ENCODE data around the gene PDZD4.
A peak's percentile ranks its signal among the peaks of the same experiment; 100 is the strongest.

PDZD4 gene

DNA sequence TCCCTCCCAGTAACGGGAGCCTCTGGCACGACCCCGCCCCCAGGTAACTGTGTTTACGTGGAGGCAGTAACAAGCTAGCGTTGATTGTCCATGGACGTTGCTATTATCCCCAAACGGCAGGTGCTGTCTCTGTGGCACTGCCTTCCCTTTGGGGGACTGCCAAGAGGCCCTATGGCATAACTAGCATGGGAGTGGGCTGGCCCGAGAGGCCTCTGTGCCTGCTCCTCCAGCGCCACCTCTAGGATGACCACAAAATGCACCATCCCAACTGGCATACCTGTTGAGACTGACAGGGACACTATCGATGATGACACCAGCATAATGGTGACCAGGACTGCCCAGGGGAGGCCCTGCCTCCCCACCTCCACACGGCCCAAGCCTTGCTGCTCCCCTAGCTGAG is 48.0 kb downstream of the PDZD4 start:
- peak; percentile 68 for DNase-seq

DNA sequence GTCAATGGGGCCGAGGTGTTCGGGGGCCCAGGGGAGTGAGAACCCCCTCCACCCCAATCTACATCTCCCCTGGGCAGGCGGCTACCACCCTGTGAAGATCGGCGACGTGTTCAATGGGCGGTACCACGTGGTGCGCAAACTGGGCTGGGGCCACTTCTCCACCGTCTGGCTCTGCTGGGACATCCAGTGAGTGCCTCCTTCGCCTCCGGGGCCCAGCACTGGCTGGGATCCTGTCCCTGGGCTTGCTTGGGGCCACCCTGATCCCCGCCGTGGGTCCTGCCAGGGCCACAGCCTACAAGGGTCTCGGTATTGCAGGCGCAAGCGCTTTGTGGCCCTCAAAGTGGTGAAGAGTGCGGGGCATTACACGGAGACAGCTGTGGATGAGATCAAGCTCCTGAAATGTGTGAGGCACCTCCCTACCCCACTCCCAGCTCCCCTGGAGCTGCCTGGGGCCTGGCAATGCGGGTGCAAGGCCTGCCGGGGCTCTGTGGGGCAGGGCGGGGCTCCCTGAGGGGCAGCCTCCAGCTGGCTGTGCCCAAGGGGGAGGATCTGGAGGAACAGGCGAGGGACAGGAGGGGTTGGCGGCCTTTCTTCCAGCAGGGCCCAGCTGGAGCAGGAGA is 48.8 kb downstream of the PDZD4 start:
- no peak for DNase-seq

DNA sequence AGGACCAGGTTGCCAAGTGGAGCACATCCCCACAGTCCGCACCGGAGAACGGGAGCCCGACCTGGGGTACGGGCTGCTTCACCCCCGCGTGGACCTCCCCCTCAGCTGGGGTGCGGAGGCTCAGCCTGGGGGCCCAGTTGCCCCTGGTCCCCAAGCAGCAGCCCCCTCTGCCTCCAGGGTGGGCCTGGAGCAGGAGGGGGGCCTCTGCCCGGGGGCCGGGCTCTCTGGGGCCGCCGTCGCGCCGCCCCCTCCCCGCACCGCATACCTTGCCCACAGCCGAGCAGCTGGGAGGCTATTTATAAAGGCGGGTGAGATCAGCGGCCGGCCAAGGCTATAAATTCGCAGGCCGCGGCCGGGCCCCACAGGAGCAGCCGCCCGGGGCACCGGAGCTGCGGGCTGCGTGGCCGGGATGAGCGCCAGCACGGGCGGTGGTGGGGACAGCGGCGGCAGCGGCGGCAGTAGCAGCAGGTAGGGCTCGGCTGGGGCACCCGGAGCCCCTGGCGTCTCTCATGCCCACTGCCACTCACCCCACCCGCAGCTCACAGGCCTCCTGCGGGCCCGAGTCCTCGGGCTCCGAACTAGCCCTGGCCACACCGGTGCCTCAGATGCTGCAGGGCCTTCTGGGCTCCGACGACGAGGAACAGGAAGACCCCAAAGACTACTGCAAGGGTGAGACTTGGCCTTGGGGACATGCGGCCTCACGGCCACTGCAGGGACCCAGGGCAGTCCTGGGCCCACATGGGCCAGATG is 49.5 kb downstream of the PDZD4 start, which contains the start of gene SRPK3:
Gene SRPK3 (plus strand): TSS at position 364 of the 750 bp plus-strand sequence. CDS start 46 bp downstream, at position 410.
- DNase-seq: no peak

DNA sequence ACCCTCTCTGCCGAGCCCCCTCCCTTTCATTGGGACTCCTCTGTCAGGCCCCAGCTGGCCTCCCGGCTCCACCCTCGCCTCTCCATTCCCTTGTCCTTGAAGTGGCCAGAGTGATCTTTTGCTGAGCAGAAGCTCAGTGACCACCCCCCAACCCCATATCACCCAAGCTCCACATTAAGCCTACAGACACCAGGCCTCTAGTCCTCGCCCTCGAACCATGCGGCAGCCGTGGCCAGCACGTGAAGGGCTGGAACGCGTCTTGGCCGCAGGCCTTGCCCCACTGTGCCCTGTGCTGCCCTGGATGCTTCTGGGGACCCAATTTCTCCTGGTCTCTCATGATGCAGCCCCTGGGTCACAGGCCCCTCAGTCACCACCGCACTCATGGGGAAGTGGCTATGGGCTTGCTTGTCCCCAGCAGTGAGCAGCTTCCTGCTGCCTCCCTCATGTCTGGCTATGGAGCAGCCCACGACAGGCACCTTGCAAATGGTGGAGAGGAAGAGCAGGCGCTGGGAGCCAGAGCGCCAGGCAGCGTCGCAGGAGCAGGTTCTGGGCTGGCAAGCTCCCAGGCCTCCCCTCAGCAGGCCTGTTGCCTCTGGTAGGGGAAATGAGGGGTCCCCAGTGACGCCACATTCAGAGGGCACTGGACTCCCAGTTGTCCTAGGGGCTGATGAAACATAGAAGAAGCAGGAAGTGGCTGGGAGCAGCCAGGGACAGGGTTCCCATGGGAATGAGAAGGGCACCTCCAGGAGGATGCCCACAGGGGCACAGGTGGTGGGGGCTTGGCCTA is 50.3 kb downstream of the PDZD4 start:
- DNase-seq: no peak

DNA sequence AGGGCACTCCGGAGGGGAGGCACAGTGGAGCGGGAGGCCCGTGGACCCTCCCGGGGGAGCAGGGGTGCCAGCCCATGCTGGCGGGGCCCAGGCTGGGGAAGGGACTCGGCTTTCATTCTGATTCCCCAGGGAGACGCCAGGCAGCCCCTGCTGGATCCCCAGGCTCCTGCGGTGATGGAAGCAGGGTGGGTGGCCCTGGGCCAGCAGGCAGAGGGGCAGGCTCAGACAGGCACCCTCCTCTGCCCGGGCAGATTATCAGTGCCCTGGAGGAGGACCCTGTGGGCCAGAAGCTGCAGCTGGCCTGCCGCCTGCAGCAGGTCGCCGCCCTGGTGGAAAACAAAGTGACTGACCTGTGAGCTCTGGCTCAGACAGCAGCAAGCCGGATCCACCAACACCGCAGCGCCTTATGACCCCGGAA is 51.7 kb downstream of the PDZD4 start:
- DNase-seq: no peak

DNA sequence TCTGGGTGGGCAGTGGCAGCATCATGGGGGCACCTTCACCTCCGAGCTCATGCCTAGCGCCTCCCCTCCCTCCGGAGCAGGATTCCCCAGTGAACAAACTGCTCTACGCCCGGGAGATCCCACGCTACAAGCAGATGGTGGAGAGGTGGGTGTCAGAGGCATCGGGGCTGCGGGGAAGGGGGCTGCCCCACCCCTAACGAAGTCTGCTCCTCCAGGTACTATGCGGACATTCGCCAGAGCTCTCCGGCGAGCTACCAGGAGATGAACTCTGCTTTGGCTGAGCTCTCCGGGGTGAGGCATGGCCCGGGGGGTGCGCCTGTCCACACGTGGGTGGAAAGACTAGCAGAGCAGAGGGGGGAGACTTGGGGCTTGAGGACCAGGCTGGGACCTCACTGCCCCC is 52.2 kb downstream of the PDZD4 start:
- DNase-seq: no peak

DNA sequence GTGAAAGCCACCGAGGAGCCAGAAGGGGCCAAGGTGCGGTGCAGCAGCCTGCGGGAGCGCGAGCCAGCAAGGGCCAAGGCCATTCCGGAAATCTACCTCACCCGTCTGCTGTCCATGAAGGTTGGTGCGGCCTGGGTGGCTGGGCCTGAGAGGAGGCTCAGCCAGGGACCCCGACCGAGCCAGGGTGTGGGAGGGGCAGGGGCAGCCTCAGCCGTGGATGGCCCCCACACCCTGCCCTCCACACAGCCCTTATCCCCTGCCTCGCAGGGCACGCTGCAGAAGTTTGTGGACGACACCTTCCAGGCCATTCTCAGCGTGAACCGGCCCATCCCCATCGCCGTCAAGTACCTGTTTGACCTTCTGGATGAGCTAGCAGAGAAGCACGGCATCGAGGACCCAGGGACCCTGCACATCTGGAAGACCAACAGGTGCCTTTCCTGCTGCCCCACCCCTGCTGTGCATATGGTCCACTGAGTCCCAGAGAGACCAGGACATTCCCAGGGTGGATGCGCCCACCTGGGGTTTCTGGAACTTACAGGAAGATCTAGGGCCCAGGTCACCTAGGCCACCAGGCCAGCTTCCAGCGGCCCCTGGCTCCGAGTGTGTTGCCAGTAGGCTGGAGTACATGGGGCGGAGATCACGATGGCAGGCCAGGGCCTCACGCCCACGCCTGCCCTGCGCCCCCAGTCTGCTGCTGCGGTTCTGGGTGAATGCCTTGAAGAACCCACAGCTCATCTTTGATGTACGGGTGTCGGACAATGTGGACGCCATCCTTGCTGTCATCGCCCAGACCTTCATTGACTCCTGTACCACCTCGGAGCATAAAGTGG is 52.9 kb downstream of the PDZD4 start:
- no peak for DNase-seq

DNA sequence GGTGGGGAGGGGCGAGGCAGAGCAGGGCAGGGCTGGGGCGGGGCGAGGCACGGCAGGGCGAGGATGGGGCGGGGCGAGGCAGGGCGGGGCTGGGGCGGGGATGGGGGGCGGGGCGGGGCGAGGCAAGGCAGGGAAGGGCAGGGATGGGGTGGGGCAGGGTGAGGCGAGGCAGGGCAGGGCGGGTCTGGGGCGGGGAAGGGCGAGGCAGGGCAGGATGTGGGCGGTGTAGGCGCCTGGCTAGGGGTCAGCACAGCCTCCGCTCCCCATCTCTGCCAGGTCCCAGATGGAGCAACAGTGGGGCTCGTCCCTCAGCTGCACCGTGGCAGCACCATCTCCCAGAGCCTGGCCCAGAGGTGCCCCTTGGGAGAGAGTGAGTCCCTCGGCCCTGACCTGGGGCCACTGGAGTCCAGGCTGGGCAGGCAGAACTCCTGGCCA is 53.7 kb downstream of the PDZD4 start:
- no peak for DNase-seq

DNA sequence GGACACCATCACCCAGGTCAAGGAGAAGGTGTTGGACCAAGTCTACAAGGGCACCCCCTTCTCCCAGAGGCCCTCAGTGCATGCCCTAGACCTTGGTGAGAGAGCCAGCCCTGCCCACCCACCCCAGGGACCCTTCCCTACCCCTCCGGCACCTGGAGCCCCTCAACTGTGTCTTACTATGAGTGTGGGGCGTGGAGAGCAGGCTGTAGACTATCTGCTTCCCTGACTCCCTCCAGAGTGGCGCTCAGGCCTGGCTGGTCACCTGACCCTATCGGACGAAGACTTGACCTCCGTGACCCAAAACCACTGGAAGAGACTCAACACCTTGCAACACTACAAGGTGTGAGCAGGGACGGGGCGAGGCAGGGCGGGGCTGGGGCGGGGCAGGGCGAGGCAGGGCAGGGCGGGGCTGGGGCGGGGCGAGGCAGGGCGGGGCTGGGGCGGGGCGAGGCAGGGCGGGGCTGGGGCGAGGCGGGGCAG is 54.2 kb downstream of the PDZD4 start:
- no peak for DNase-seq

DNA sequence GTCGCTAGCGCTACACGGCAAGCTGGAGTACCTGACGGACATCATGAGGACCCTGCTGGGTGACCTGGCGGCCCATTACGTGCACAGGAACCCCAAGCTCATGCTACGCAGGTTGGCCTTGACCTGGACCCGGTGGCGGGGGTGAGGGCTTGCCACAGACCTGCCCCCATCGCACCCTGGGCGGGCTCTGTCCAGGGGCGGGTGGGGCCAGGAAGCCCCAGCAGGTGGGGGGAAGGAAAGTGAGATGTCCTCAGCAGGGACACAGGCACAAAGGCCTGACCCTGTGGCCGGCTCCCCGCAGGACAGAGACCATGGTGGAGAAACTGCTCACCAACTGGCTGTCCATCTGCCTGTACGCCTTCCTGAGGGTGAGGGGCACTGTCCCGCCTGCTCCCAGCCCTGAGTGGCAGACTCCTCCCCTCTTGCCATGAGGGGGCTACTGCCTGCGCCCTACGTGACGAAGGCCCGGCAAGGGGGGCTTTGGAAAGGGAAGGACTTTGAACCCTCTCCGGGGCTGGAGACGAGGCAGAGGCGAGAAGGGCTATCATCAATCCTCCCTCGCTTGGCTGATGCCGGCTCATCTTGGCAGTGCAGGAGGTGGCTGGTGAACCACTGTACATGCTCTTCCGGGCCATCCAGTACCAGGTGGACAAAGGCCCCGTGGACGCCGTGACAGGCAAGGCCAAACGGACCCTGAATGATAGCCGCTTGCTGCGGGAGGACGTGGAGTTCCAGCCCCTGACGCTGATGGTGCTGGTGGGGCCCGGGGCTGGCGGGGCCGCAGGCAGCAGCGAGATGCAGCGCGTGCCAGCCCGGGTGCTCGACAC is 54.8 kb downstream of the PDZD4 start:
- DNase-seq: no peak

DNA sequence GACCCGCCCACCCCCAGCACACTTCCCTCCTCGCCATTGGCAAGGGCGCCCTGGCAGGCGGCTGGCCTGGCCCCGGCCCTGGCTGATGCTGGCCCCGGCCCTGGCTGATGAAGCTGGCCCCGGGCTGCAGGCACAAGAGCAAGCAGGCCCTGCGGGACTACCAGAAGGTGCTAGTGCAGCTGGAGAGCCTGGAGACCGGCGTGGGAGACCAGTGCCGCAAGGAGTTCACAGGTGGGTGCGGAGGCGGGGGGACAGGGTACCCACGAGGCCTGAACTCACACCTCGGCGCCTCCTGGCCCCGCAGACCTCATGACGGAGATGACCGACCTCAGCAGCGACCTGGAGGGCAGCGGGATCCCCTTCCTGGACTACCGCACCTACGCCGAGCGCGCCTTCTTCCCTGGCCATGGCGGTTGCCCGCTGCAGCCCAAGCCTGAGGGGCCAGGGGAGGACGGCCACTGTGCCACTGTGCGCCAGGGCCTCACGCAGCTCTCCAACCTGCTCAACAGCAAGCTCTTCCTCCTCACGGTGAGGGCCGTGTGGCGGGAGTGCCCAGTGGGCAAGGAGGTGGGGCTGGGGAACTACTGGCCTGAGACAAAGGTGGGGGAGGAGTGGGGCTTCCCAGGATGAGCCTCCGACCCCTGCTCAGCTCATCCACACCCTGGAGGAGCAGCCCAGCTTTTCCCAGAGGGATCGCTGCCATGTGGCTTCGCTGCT is 55.6 kb downstream of the PDZD4 start:
- DNase-seq: no peak

DNA sequence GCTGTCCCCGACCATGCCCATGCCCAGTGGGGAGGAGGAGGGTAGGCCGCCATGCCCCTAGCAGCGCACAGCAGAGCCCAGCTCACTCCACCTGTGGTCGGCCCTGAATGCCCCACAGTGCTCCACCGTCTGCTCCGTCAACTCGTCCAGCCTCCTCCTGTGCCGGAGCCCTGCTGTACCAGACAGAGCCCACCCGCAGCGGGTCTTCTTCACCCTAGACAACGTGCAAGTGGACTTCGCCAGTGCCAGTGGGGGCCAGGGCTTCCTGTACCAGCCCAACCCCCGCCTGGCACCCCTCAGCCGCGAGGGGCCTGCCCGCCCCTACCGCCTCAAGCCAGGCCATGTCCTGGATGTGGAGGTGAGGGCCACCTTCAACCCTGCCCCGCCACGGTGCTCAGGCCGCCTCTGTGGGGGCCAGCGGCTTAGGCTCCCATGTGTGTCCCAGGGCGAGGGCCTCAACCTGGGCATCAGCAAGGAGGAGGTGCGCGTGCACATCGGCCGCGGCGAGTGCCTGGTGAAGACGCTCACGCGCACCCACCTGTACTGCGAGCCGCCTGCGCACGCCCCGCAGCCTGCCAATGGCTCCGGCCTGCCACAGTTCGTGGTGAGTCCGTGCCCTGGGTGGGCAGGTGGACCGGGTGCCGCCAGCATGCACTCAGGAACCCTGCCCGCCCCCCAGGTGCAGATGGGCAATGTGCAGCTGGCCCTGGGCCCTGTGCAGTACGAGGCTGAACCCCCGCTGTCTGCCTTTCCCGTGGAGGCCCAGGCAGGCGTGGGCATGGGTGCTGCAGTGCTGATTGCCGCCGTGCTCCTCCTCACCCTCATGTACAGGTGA is 56.4 kb downstream of the PDZD4 start:
- no peak for DNase-seq

DNA sequence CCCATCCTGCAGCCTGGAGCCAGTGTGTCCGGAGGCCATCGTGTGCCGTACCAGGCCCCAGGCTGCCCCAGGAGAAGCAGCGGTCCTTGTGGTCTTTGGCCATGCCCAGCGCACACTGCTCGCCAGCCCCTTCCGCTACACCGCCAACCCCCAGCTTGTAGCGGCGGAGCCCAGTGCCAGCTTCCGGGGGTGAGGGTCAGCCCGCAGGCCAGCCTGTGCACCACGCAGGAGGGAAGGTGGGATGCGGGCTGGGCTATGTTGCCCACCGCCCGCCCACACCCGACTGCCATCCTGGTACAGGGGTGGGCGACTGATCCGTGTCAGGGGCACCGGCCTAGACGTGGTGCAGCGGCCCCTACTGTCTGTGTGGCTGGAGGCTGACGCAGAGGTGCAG is 57.1 kb downstream of the PDZD4 start:
- no peak for DNase-seq

DNA sequence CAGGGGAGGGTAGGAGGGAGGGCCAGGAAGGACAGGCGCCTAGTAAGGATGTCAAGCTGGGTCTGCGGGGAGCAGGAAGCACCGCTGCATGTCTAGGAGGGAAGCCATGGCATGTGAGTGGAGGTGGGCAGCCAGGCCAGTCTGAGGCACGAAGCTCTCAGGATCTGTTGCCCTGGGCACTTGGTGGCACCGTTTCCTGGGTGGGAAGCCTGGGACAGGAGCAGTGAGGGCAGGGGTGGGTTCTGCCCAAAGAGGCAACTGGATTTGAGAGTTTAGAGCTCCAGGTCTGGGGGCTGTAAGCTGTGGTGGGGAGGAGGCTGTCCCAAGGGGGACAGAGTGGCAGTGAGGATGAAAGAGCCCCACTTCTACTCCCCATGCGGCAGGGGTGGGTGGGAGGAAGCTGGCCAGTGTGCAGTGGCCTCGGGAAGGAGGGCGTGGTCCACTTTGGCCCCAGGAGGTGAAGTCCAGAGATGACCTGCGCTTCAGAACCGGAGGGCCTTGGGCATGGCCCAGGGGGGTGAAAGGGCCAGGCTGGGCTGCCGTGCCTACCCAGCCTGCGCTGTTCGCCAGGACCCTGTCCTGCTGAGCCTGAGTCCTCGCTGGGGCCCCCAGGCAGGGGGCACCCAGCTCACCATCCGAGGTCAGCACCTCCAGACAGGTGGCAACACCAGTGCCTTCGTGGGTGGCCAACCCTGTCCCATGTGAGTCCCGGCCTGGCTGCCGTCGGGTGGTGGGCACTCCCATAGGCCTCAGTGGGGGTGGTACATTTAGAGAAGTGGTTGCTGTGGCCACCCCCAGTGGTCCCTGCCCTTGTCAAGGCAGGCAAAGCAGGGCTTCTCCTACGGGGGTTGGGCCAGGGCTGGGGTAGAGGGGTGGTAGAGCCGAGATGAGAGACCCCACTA is 57.8 kb downstream of the PDZD4 start:
- DNase-seq: no peak

DNA sequence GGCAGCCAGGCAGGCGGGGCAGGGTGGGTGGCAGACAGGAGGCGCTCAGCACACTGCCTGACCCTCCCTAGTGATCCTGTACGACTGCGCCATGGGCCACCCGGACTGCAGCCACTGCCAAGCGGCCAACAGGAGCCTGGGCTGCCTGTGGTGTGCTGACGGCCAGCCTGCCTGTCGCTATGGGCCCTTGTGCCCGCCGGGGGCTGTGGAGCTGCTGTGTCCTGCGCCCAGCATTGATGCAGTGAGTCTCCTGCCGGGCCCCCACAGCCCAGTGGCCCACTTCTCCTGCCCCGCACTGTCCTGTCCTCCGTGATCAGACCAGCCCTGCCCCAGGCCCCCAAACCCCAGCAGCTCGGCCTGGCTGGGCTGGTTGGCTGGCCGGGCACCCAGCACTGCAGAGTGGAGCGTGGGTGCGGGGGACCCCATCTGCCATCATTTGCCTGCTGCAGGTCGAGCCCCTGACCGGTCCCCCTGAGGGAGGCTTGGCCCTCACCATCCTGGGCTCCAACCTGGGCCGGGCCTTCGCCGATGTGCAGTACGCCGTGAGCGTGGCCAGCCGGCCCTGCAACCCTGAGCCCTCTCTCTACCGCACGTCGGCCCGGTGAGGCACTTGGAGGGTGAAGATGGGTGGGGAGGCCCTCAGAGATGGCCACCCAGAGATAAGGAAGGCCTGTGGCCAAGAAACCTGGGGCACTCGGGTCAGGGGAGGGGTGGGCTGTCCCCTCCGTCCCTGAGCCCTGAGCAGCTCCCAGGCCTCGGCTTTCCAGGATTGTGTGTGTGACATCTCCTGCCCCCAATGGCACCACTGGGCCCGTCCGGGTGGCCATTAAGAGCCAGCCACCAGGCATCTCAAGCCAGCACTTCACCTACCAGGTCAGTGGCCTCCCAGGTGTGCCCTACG is 58.7 kb downstream of the PDZD4 start:
- DNase-seq: no peak

DNA sequence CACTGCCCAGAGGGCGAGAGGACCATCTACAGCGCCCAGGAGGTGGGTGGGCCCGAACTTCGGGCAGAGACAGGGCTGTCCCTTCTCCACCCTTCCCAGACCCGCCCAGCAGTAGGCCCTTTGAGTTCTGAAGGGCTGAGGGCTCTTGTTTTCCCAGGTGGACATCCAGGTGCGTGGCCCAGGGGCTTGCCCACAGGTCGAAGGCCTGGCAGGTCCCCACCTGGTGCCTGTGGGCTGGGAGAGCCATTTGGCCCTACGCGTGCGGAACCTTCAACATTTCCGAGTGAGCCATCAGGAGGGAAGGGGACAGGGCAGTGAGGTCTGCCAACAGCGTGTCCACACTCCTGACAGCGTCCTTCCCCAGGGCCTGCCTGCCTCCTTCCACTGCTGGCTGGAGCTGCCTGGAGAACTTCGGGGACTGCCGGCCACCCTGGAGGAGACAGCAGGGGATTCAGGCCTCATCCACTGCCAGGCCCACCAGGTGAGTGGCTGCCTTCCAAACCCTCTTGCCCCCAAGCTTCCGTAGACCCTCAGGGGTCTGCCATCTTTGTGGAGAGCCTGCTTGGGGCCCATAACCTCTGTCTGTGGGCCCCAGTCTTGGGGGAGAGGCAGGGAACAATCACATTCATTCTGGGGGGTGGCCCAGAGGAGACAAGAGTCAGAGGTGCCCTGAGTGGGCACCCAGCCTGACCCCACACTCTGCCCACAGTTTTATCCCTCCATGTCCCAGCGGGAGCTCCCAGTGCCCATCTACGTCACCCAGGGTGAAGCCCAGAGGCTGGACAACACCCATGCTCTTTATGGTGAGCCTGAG is 59.5 kb downstream of the PDZD4 start:
- DNase-seq: no peak

Data from SHP77 treated with DMSO at 0.1 percent for 48 hours (cell line).